Occipital lobe (tissue), 2 donors: ENCODE data around the gene OPRL1. TPM values are rescaled to one million over a fixed set of nuclear protein-coding genes. Genes with fewer than 3 reads are reported as not detected.
A peak's percentile ranks its signal among the peaks of the same experiment; 100 is the strongest.
"Not testable (repeated sequence)": the region's sequence is repeated elsewhere in the genome, so short reads cannot be mapped to it uniquely, and the experiment has no call there.

ENCODE experiments used
- DNase-seq: peaks from one replicate; lab custom pipeline; 2025; lab: John Stamatoyannopoulos, UW
- total RNA-seq: library from RNA; depleted of rRNA; stranded (reverse); fragments of >200 nt; gene quantifications from one replicate; pipeline ENCODE4 v1.2.3, GENCODE V29; 2014

OPRL1 gene
- total RNA-seq, 1 donor from 2014 or later: 14.3 TPM

DNA sequence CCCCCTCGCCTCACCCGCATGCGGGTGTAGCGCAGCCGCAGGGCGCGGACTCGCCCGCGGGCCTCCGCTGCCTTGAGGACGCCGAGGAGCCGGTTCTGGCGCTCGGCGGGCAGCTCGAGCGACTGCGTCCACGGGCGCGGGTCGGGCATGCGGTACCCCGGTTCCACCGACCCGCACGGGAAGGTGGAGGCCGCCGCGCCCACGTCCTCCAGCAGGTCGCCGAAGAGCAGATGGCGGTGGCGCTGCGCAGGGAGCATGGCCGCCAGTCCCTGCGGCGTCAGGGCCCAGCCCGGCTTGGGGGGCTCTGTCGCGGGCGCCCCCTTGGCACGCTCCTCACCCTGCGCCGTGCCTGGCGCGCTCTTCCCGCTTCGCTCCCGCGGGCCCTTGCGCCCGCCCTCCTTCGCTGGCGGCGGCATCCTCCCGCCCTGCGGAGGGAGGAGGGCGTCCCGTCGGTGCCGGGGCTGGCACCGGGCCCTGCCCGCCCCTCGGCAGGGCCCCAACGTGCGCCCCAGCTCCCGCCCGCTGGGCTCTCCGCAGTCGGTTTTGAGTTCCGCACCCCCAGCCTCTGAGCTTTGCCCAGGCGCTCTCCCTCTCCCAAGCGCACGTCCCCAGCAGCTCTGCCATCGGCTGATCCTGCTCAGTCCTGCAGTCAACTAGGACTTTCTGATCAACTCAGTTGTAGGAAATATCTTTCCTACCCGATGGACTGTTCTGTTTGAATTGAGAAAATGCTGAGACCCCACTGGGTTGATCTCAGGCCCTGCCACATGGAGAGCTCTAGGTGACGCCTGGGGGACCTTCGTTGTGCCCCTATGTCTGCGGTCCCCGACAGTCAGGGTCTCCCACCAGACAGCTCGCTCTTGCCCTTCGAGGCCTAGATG, 4.2 kb downstream of the OPRL1 start, which contains the start of gene LKAAEAR1:
Gene LKAAEAR1, minus strand, starts transcription at position 595 of the 881 bp plus-strand sequence. Its CDS starts 179 bp downstream, at position 416.
- no peak for DNase-seq

- DNase-seq: no peak
Measured at GRCh38 chr20:64084685-64085152, 4.8 kb downstream of the OPRL1 start.

DNA sequence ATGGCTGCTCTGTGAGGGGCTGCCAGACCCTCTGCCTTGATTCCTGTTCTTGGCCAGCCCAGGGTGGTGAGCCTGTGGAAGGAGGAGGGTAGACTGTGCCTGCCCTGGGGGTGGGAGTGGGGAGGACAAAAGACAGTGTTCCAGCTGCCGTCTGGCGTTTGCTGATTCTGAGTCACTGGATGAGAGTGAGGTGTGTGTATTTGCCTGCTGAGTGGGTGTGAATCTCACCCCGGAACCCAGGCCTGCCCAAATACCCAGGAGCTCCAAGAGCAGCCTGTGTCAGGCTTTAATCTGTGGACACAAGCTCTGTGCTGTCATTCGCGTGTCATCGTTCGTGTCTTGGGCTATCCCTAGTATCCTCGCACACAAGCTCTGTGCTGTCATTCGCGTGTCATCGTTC, 6.9 kb downstream of the OPRL1 start:
- DNase-seq: no peak

DNA sequence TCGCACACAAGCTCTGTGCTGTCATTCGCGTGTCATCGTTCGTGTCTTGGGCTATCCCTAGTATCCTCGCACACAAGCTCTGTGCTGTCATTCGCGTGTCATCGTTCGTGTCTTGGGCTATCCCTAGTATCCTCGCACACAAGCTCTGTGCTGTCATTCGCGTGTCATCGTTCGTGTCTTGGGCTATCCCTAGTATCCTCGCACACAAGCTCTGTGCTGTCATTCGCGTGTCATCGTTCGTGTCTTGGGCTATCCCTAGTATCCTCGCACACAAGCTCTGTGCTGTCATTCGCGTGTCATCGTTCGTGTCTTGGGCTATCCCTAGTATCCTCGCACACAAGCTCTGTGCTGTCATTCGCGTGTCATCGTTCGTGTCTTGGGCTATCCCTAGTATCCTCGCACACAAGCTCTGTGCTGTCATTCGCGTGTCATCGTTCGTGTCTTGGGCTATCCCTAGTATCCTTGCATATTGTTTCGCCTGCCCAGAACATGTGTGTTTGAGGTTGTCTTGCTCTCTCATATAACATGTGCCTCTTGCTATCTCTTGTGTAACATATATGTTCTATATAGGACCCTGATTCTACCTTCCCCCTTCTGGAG, 7.4 kb downstream of the OPRL1 start:
- not testable (repeated sequence) for DNase-seq

DNA sequence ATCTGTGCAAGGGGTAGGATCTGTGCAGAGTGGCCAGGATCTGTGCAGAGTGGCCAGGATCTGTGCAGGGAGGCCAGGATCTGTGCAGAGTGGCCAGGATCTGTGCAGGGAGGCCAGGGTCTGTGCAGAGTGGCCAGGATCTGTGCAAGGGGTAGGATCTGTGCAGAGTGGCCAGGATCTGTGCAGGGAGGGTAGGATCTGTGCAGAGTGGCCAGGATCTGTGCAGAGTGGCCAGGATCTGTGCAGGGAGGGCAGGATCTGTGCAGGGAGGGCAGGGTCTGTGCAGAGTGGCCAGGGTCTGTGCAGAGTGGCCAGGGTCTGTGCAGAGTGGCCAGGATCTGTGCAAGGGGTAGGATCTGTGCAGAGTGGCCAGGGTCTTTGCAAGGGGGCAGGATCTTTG, 8.7 kb downstream of the OPRL1 start:
- DNase-seq: not testable (repeated sequence)

- peak; percentile 69 for DNase-seq
Measured at GRCh38 chr20:64090165-64090564, 10.3 kb downstream of the OPRL1 start.

- DNase-seq: no peak
Measured at GRCh38 chr20:64091340-64091739, 11.5 kb downstream of the OPRL1 start.

DNA sequence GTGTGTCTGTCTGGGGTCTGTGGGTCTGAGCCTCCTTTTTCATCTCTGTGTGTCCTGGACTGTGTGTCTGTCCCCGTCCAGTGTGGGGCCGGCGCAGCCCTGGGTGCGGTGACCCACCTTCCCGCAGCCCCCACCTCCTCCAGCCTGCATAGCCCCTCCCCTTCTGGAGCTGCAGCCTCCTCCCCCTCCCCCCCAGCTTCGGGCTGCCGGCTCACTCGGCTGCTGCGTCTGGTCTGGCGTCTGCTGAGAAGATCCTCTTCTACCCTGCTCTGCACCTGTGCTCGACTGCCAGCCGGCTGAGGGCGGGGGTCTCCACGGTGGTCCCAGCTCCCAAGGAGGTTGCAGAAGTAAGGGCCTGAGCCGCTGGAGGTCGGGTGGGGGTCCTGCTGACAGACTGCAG, 11.9 kb downstream of the OPRL1 start:
- DNase-seq: peak; percentile 41

- peak; percentile 38 for DNase-seq
Measured at GRCh38 chr20:64092258-64093012, 12.6 kb downstream of the OPRL1 start.

DNA sequence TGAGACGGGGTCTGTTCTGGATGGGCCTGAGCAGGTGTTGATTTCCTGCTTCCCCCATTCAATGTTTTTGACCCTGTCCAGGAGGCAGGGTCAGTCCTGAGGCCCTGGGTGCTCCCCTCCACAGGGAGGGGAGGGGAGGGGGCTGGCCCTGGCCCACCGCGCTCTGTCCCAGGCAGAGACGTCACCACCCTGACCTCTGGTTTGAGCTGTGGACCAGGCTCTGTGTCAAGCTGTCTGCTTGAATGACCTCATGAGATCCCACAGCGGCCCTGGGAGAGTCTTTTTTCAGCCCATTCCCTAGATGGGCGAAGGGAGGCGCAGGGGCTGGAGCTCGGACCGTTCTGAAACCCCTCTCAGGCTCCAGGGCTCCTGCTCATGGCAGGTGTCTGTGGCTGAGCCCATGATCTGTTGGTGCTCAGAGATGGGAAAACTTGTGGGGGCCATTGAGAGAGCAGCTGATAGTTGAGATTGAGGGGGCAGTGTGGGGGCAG, 13.2 kb downstream of the OPRL1 start:
- DNase-seq: no peak

DNA sequence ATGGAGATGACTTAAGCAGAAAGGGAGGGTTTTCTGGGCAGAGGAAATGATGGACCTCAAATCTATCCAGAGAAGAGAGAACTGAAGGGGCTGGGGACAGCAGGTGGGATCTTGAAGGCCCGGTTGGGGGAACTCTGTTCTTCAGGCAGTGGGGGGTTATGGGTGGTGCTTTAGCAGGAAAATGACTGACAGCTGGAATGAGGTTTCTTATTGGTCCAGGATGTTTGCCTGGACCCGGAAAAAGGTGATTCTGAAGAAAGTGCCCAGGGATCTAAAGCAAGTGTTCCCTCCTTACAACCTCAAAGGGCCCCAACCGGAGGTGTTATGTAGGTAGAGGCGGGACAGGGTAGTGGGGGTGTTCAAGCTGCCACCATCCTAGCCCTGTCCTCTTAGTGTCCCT, 15.6 kb downstream of the OPRL1 start:
- no peak for DNase-seq

DNA sequence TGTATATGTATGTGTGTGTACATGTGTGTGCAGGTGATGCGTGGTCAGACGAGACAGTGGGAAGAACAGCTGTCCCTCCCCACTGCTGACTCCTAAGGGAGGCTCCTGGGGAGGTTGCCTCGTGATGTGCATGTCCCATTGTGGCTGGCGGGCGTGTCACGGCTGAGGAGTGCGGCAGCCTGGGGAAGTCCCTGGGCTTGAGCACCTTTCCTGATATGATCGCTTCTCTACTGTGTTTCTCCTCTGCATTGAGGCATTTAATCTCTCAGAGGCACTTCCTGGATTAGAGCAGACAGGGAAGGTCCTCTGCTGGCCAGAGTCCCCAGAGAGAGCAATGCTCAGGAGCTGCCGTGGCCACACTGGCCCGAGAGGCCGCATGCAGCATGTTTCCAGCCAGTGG, 16.0 kb downstream of the OPRL1 start:
- no peak for DNase-seq

GRCh38 chr20:64096535-64096934, 16.7 kb downstream of the OPRL1 start:
- no peak for DNase-seq

DNA sequence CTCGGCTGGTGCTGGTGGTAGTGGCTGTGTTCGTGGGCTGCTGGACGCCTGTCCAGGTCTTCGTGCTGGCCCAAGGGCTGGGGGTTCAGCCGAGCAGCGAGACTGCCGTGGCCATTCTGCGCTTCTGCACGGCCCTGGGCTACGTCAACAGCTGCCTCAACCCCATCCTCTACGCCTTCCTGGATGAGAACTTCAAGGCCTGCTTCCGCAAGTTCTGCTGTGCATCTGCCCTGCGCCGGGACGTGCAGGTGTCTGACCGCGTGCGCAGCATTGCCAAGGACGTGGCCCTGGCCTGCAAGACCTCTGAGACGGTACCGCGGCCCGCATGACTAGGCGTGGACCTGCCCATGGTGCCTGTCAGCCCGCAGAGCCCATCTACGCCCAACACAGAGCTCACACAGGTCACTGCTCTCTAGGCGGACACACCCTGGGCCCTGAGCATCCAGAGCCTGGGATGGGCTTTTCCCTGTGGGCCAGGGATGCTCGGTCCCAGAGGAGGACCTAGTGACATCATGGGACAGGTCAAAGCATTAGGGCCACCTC, 18.7 kb downstream of the OPRL1 start:
- no peak for DNase-seq

DNA sequence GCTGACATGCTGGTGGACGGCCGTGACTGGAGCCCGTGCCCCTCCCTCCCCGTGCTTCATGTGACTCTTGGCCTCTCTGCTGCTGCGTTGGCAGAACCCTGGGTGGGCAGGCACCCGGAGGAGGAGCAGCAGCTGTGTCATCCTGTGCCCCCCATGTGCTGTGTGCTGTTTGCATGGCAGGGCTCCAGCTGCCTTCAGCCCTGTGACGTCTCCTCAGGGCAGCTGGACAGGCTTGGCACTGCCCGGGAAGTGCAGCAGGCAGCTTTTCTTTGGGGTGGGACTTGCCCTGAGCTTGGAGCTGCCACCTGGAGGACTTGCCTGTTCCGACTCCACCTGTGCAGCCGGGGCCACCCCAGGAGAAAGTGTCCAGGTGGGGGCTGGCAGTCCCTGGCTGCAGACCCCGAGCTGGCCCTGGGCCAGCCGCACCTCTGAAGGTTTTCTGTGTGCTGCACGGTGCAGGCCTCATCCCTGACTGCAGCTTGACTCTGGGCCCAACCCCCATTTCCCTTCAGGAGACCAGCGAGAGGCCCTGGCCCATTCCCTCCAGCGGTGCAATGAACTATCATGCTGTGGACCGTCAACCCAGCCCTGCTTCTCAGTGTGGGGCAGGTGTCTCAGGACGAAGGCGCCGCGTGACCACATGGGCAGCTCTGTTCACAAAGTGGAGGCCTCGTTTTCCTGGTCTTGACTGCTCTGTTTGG, 19.4 kb downstream of the OPRL1 start:
- no peak for DNase-seq

DNA sequence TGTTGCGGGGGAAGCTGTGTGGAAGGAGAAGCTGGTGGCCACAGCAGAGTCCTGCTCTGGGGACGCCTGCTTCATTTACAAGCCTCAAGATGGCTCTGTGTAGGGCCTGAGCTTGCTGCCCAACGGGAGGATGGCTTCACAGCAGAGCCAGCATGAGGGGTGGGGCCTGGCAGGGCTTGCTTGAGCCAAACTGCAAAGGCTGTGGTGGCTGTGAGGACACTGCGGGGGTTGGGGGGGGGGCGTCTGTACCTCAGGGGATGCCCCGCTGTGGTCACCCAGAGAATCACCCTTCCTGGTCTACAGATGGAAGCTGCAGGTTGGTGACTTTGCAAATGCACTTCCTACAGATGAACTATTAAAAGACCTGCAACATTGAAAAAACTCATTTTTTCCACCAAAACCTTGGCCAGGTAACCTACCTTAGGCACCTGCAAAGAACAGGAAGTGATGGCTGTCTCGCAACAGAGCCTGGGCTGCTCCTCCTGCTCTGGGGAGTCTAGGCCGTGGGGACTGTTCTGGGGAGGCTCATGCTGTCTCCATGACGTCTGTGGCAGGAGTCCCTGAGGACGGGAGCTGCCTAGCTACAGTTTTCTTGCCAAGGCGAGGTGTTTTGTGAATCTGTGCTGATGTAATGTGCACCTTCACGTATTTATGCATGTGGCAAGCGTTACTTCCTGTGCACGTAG, 20.1 kb downstream of the OPRL1 start:
- DNase-seq: no peak

DNA sequence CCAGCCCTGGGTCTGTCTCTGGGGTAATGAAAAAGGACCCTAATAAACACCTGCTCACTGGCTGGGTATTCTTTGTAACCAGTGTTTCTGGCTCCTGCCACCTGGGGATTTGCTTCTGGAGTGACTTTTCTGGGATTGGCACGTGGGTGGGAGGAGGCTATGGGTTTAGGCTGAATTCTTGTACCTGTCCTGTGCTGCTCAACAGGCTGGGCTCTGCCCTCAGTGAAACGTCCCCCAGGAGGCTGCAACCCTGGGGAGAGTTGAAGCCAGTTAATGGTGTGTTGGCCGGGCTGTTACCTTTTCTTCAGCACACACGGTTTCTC, 20.6 kb downstream of the OPRL1 start:
- DNase-seq: no peak

DNA sequence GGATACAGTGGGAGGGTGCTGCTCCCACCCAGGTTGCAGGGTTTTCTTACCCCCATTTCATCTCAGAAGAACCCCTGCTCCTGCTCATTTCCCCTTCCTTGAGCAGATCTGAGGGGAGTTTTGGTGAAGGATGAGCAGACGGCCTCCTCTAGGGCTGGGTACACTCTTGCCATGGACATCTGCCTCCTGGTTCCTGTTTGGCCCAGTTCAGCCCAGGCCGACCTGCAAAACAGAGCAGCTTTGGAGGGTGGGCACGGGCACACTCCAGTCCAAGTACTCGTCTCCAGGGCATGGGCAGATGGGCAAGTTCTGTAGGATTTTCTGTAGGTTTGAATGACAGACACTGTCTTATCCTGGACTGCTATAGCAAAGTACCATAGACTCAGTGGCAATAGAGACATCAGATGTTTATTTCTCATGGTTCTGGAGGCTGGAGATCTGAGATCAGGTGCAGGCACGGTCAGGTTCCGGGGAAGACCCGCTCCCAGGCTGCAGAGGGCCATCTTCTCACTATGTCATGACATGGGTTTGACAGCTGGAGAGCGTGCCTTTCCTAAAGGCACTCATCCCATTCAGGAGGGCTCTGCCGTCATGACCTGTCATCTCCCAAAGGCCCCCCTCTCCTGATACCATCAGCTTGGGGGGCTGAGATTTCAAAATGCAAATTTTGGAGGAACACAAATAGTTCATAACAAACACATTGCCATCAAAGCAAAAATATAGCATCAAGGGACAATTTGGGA, 21.2 kb downstream of the OPRL1 start:
- DNase-seq: no peak

DNA sequence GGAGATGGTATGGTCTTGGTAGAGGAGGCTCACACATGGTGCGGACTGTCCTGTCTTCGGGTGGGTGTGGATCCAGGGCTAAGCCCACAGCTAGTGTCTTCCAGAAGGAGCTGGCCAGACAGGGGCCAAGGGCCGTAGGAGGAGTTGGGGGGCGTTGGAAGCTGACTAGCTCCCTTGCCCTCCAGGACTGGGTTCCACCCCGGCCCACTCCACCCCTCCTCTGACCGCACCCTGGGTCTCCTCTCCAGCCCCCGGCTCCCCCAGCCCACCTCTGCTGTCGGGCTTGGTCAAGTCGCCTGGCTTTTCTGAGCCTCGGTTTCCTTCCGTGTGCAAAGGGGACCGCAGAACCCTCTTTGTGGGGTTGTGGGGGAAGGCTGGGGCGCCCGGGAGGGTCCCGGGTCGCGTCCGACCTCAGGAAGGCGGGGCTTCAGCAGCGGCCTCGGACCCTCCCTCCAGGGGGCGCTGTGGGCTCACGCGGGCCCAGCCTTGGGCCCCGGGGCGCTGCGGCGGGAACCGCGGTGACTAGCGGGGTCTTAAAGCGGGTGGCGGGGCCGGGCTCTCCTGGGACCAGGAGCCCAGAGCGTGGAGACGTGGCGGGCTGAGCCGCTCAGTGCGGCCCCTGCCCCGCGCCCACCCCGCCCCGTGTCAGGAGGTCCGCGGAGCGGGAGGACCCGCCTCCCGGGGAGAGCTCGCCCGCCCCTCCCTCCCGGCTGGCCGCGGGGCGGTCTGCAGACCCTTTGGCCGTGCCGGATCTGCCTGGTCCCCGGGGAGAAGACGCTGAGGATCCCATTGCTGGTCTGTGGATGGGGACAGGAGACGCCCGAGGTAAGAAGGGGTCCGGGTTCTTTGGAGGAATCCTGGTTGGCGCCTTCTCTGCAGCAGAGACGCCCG, 22.1 kb downstream of the OPRL1 start:
- no peak for DNase-seq
